T-helper 1 cell treated with Interleukin-12 subunit alpha and Interleukin-12 subunit beta and Interleukin-4 antibody, amounts not matched to agents 30 μg/mL and 1 μg/mL, for 36 hours (primary cell): ENCODE results near the gene MAJIN.
"Not testable (repeated sequence)": the region's sequence is repeated elsewhere in the genome, so short reads cannot be mapped to it uniquely, and the experiment has no call there.

ENCODE experiments used
- H3K27ac Mint-ChIP-seq: one replicate; pipeline ENCODE4 v1.8.0; 2021; ENCODE audit warnings: mild to moderate bottlenecking, mixed read lengths
- H3K27me3 Mint-ChIP-seq: one replicate; pipeline ENCODE4 v1.8.0; 2021; ENCODE audit warnings: low read depth, mixed read lengths
- H3K36me3 Mint-ChIP-seq: one replicate; pipeline ENCODE4 v1.8.0; 2021; ENCODE audit warnings: low read depth, mixed read lengths
- H3K4me1 Mint-ChIP-seq: one replicate; pipeline ENCODE4 v1.8.0; 2021; ENCODE audit warnings: low read depth, mixed read lengths
- H3K4me3 Mint-ChIP-seq: one replicate; pipeline ENCODE4 v1.8.0; 2021; ENCODE audit warnings: mild to moderate bottlenecking, moderate library complexity, mixed read lengths
- H3K9me3 Mint-ChIP-seq: one replicate; pipeline ENCODE4 v1.8.0; 2021; ENCODE audit warnings: mixed read lengths

Gene MAJIN

GRCh38 chr11:64999478-64999877 lies 27.6 kb upstream of the MAJIN start:
- peaks cover 23% of the 10 kb centered on the region for H3K4me1 Mint-ChIP-seq
- no peak overlapping the region for H3K4me3 Mint-ChIP-seq
- no peaks in the 10 kb centered on the region for H3K27me3 Mint-ChIP-seq
- H3K9me3 Mint-ChIP-seq, result no peaks in the 10 kb centered on the region
- peaks cover 1% of the 10 kb centered on the region for H3K36me3 Mint-ChIP-seq
- H3K27ac Mint-ChIP-seq, result no peak overlapping the region

GRCh38 chr11:64998690-64999431 lies 27.0 kb upstream of the MAJIN start:
- H3K27ac Mint-ChIP-seq, result peak overlapping the region; percentile 75
- peak overlapping the region; percentile 8 for H3K4me3 Mint-ChIP-seq
- no peaks in the 10 kb centered on the region for H3K9me3 Mint-ChIP-seq
- peaks cover 1% of the 10 kb centered on the region for H3K36me3 Mint-ChIP-seq
- H3K27me3 Mint-ChIP-seq, result no peaks in the 10 kb centered on the region
- H3K4me1 Mint-ChIP-seq, result peaks cover 23% of the 10 kb centered on the region

- no peaks in the 10 kb centered on the region for H3K27me3 Mint-ChIP-seq
These were observed 26.2 kb upstream of the MAJIN start for GRCh38 chr11:64998141-64998540.

GRCh38 chr11:64996710-64997380 lies 24.9 kb upstream of the MAJIN start, which contains the start of gene BATF2:
BATF2 (minus strand) TSS chr11:64996971; CDS start chr11:64996914, 57 bp downstream.
- Mint-ChIP-seq H3K27me3 (no peaks in the 10 kb centered on the region), H3K36me3 (peaks cover 1% of the 10 kb centered on the region)

More at GRCh38 chr11:64998141-64998540, 26.2 kb upstream of the MAJIN start:
- peak overlapping the region; percentile 8 for H3K4me3 Mint-ChIP-seq
- H3K27ac Mint-ChIP-seq, result peak overlapping the region; percentile 75
- peaks cover 1% of the 10 kb centered on the region for H3K36me3 Mint-ChIP-seq
- peaks cover 23% of the 10 kb centered on the region for H3K4me1 Mint-ChIP-seq
- H3K9me3 Mint-ChIP-seq, result no peaks in the 10 kb centered on the region

GRCh38 chr11:64996327-64996709 lies 24.4 kb upstream of the MAJIN start:
- Mint-ChIP-seq H3K4me1 (peaks cover 23% of the 10 kb centered on the region), H3K27ac (peak overlapping the region; percentile 50), H3K27me3 (no peaks in the 10 kb centered on the region), H3K9me3 (no peaks in the 10 kb centered on the region), H3K4me3 (no peak overlapping the region), H3K36me3 (peaks cover 1% of the 10 kb centered on the region)

More at GRCh38 chr11:64996710-64997380, 24.9 kb upstream of the MAJIN start, which contains the start of gene BATF2:
- Mint-ChIP-seq H3K9me3 (no peaks in the 10 kb centered on the region), H3K4me3 (no peak within 1 kb of the TSS), H3K4me1 (peaks cover 23% of the 10 kb centered on the region), H3K27ac (peak within 1 kb of the TSS; percentile 50)

GRCh38 chr11:64994318-64994717 lies 22.4 kb upstream of the MAJIN start:
- Mint-ChIP-seq H3K27ac (no peak overlapping the region), H3K27me3 (no peaks in the 10 kb centered on the region), H3K4me1 (peaks cover 26% of the 10 kb centered on the region), H3K36me3 (peaks cover 1% of the 10 kb centered on the region), H3K9me3 (no peaks in the 10 kb centered on the region), H3K4me3 (no peak overlapping the region)

GRCh38 chr11:64990222-64990923 lies 18.5 kb upstream of the MAJIN start:
- Mint-ChIP-seq H3K27ac (no peak overlapping the region), H3K4me3 (no peak overlapping the region), H3K27me3 (no peaks in the 10 kb centered on the region), H3K4me1 (peaks cover 5% of the 10 kb centered on the region), H3K9me3 (no peaks in the 10 kb centered on the region), H3K36me3 (no peaks in the 10 kb centered on the region)

GRCh38 chr11:64989416-64989815 lies 17.5 kb upstream of the MAJIN start:
- peaks cover 5% of the 10 kb centered on the region for H3K27me3 Mint-ChIP-seq
- no peaks in the 10 kb centered on the region for H3K36me3 Mint-ChIP-seq
- H3K9me3 Mint-ChIP-seq, result no peaks in the 10 kb centered on the region
- no peak overlapping the region for H3K4me3 Mint-ChIP-seq
- peaks cover 5% of the 10 kb centered on the region for H3K4me1 Mint-ChIP-seq
- no peak overlapping the region for H3K27ac Mint-ChIP-seq

GRCh38 chr11:64987998-64988854 lies 16.3 kb upstream of the MAJIN start:
- Mint-ChIP-seq H3K4me1 (peaks cover 5% of the 10 kb centered on the region), H3K4me3 (no peak overlapping the region), H3K36me3 (no peaks in the 10 kb centered on the region), H3K27ac (no peak overlapping the region), H3K9me3 (no peaks in the 10 kb centered on the region), H3K27me3 (peaks cover 5% of the 10 kb centered on the region)

GRCh38 chr11:64983339-64983738 lies 11.4 kb upstream of the MAJIN start:
- not testable (repeated sequence) for H3K4me3 Mint-ChIP-seq, H3K36me3 Mint-ChIP-seq, H3K9me3 Mint-ChIP-seq, H3K27ac Mint-ChIP-seq, H3K4me1 Mint-ChIP-seq
- H3K27me3 Mint-ChIP-seq, result peaks cover 10% of the 10 kb centered on the region

GRCh38 chr11:64976651-64977050 lies 4.7 kb upstream of the MAJIN start:
- H3K27me3 Mint-ChIP-seq, result no peaks in the 10 kb centered on the region
- no peaks in the 10 kb centered on the region for H3K36me3 Mint-ChIP-seq
- no peaks in the 10 kb centered on the region for H3K9me3 Mint-ChIP-seq
- peaks cover 4% of the 10 kb centered on the region for H3K4me1 Mint-ChIP-seq
- H3K4me3 Mint-ChIP-seq, result no peak overlapping the region
- no peak overlapping the region for H3K27ac Mint-ChIP-seq

- no peaks in the 10 kb centered on the region for H3K9me3 Mint-ChIP-seq
- H3K27me3 Mint-ChIP-seq, result no peaks in the 10 kb centered on the region
- H3K27ac Mint-ChIP-seq, result no peak overlapping the region
- no peak overlapping the region for H3K4me3 Mint-ChIP-seq
- no peaks in the 10 kb centered on the region for H3K36me3 Mint-ChIP-seq
- peaks cover 11% of the 10 kb centered on the region for H3K4me1 Mint-ChIP-seq
These were observed 2.2 kb upstream of the MAJIN start for GRCh38 chr11:64974124-64974523.

GRCh38 chr11:64970731-64971151 lies 1.2 kb downstream of the MAJIN start:
- Mint-ChIP-seq H3K27ac (peak overlapping the region; percentile 45), H3K4me3 (peak overlapping the region; percentile 41), H3K27me3 (no peaks in the 10 kb centered on the region), H3K4me1 (peaks cover 14% of the 10 kb centered on the region), H3K36me3 (no peaks in the 10 kb centered on the region), H3K9me3 (no peaks in the 10 kb centered on the region)

GRCh38 chr11:64969209-64969608 lies 2.7 kb downstream of the MAJIN start:
- no peak overlapping the region for H3K4me3 Mint-ChIP-seq
- H3K4me1 Mint-ChIP-seq, result peaks cover 16% of the 10 kb centered on the region
- no peaks in the 10 kb centered on the region for H3K36me3 Mint-ChIP-seq
- H3K27me3 Mint-ChIP-seq, result no peaks in the 10 kb centered on the region
- H3K27ac Mint-ChIP-seq, result no peak overlapping the region
- H3K9me3 Mint-ChIP-seq, result no peaks in the 10 kb centered on the region
